OCI-M1 (cell line): Measurements from ENCODE around the gene ANKS1A.
A peak's percentile ranks its signal among the peaks of the same experiment; 100 is the strongest.

Experiments
- DNase-seq: peaks from one replicate; lab custom pipeline; 2025; lab: John Stamatoyannopoulos, UW

The ANKS1A gene

GRCh38 chr6:35024551-35025054 is 135.5 kb downstream of the ANKS1A start:
- peak; percentile 23 for DNase-seq

GRCh38 chr6:35025232-35026188 is 136.5 kb downstream of the ANKS1A start:
- no peak for DNase-seq

- no peak for DNase-seq
These were observed 137.6 kb downstream of the ANKS1A start for GRCh38 chr6:35026434-35027222.

GRCh38 chr6:35027807-35028206 is 138.8 kb downstream of the ANKS1A start:
- no peak for DNase-seq

- DNase-seq = peak; percentile 28
These were observed 140.0 kb downstream of the ANKS1A start for GRCh38 chr6:35028781-35029769.

- no peak for DNase-seq
These were observed 141.0 kb downstream of the ANKS1A start for GRCh38 chr6:35030099-35030498.

- no peak for DNase-seq
These were observed 142.8 kb downstream of the ANKS1A start for GRCh38 chr6:35031611-35032529.

- DNase-seq = no peak
These were observed 144.6 kb downstream of the ANKS1A start for GRCh38 chr6:35033683-35034082.

- no peak for DNase-seq
These were observed 145.5 kb downstream of the ANKS1A start for GRCh38 chr6:35034411-35035191.

GRCh38 chr6:35035481-35036030 is 146.5 kb downstream of the ANKS1A start:
- DNase-seq = no peak

- no peak for DNase-seq
These were observed 147.2 kb downstream of the ANKS1A start for GRCh38 chr6:35036059-35036827.

- DNase-seq = no peak
These were observed 148.0 kb downstream of the ANKS1A start for GRCh38 chr6:35036828-35037663.

- no peak for DNase-seq
These were observed 148.6 kb downstream of the ANKS1A start for GRCh38 chr6:35037664-35038038.

- no peak for DNase-seq
These were observed 149.0 kb downstream of the ANKS1A start for GRCh38 chr6:35038076-35038475.

GRCh38 chr6:35040398-35040797 is 151.3 kb downstream of the ANKS1A start:
- no peak for DNase-seq

- no peak for DNase-seq
These were observed 152.2 kb downstream of the ANKS1A start for GRCh38 chr6:35041086-35041861.
